Gastroesophageal sphincter (tissue), 4 donors: Measurements from ENCODE around the gene CCDC60. TPM values are rescaled to one million over a fixed set of nuclear protein-coding genes. Genes with fewer than 3 reads are reported as not detected.

ENCODE experiments used
- ATAC-seq: fragments of 150-250 bp; one replicate; pipeline ENCODE4 v1.9.1; 2016; ENCODE audit warnings: mild to moderate bottlenecking, moderate library complexity
- H3K27ac ChIP-seq, 4 donors: fragments of 200-600 bp; sonication (generic) in 3 of 4; 1 replicate in 3 of 4; 2 replicates in 1 of 4; pipeline ENCODE4 v1.5.1; 2016 to 2019
- H3K27me3 ChIP-seq: fragments of 200-600 bp; sonication (generic); one replicate; pipeline ENCODE4 v1.5.1; 2019
- H3K36me3 ChIP-seq, 2 donors: fragments of 200-600 bp; sonication (generic); one replicate each; pipeline ENCODE4 v1.5.1; 2019; ENCODE audit warnings: control low read depth in 1 of 2
- H3K4me1 ChIP-seq, 3 donors: fragments of 200-600 bp; sonication (generic); 1 replicate in 2 of 3; 2 replicates in 1 of 3; pipeline ENCODE4 v1.5.1; 2016 to 2019; ENCODE audit warnings: control low read depth in 2 of 3
- H3K4me3 ChIP-seq, 2 donors: fragments of 200-600 bp; sonication (generic); one replicate each; pipeline ENCODE4 v1.5.1; 2019; ENCODE audit warnings: mild to moderate bottlenecking in 1 of 2, moderate library complexity in 1 of 2
- H3K9me3 ChIP-seq, 3 donors: fragments of 200-600 bp; sonication (generic); one replicate each; pipeline ENCODE4 v1.5.1; 2017 to 2019; ENCODE audit warnings: control low read depth in 2 of 3
- CTCF ChIP-seq, 4 experiments: fragments of 200-600 bp in 2 of 4; fragments of 450-650 bp in 2 of 4; sonication (generic) in 1 of 4; IDR thresholded peaks; one replicate each; pipeline ENCODE4 v1.5.1; 2017 to 2019; ENCODE audit warnings: antibody characterized with exemption in 4 of 4, mild to moderate bottlenecking in 2 of 4, moderate library complexity in 2 of 4
- EP300 ChIP-seq: sonication (generic); formaldehyde crosslinking; IDR thresholded peaks from one replicate; pipeline ENCODE4 v1.6.1; 2017; ENCODE audit warnings: antibody characterized with exemption, mild to moderate bottlenecking
- POLR2A ChIP-seq, 2 donors: fragments of 450-650 bp; IDR thresholded peaks; one replicate each; pipeline ENCODE4 v1.6.1; 2017; ENCODE audit warnings: antibody characterized with exemption in 2 of 2, mild to moderate bottlenecking in 2 of 2, moderate library complexity in 1 of 2
- POLR2AphosphoS5 ChIP-seq: sonication (generic); formaldehyde crosslinking; IDR thresholded peaks from one replicate; pipeline ENCODE4 v1.6.1; 2017; ENCODE audit warnings: antibody characterized with exemption
- WGBS, 2 donors: methylation state at CpG; one replicate each; pipeline ENCODE4 v1.1.5; 2018; ENCODE audit warnings: low coverage in 1 of 2; 5-methylcytosine and 5-hydroxymethylcytosine counted together
- total RNA-seq, 4 donors: library from RNA; depleted of rRNA; stranded (reverse); fragments of >200 nt; gene quantifications; one replicate each; pipeline ENCODE4 v1.1.0, GENCODE V29; 2016

Gene CCDC60
- total RNA-seq, 4 donors from 2014 or later: 0.40 TPM; not detected in 3

DNA sequence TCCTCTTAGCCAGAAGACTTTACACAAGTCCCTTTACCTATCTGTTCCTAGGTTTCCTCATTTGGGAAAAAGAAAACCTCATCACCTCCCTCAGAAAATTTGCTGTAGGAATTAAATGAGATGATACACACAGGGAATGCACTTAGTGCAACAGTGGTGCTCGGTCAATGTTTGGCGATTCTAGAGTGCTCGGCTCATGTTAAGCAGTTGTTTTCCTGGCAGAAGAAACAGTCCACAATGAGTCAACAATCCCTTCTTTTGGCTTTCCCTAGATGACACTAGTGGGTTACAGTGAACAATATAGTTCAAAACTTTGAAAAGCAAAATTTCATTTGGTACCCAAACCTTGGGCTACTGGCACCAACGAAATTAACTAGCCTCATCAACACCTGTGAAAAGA, 255.1 kb downstream of the CCDC60 start:
- no peak for TF ChIP-seq POLR2A (IDR thresholded peaks at IDR 0.05)
- no peak for TF ChIP-seq POLR2AphosphoS5
- TF ChIP-seq EP300: no peak
- TF ChIP-seq CTCF (IDR thresholded peaks at IDR 0.05): no peak
- no peaks in the 10 kb centered on the region for H3K9me3 ChIP-seq
- H3K27ac ChIP-seq: no peak overlapping the region
- peaks cover 54% of the 10 kb centered on the region for H3K27me3 ChIP-seq
- no peak for ATAC-seq
- peaks cover 0 to 11% (median 0%) of the 10 kb centered on the region in 3 donors for H3K4me1 ChIP-seq
- 64 to 77% methylated on average over 4 of the region's 4 CpGs for WGBS, 2 donors
- no peaks in the 10 kb centered on the region for H3K36me3 ChIP-seq
- H3K4me3 ChIP-seq: no peak overlapping the region

Other genes starting within 250 kb of the CCDC60 start
- 100 to 1,000 TPM; 389 to 508 (median 448) TPM for gene HSPB8, start 155.8 kb upstream of the CCDC60 start, total RNA-seq